HG03521 (cell line): ENCODE measurements around the gene SMYD3.

ENCODE experiments used
- ATAC-seq: cut with Tn5 transposase; IDR thresholded peaks from one replicate; pipeline ENCODE4 v1.9.1; 2021; ENCODE audit warnings: mild to moderate bottlenecking, moderate library complexity; ENCODE audit not compliant: unreplicated experiment

The SMYD3 gene

DNA sequence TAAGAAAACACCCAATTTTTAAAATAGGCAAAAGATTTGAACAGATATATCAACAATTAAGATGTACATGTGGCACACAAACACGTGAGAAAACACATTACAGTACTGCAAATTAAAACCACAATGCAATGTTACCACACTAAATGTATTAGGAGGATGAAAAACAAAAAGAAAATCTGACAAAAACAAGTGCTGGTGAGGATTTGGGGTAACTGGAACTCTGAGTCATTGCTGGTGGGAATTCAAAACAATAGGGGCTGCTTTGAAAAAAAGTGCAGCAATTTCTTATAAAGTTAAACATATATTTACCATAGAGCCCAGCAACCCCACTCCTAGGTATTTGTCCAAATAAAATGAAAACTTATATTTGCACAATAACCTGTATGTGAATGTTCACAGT, 614.1 kb downstream of the SMYD3 start:
- no peak for ATAC-seq

DNA sequence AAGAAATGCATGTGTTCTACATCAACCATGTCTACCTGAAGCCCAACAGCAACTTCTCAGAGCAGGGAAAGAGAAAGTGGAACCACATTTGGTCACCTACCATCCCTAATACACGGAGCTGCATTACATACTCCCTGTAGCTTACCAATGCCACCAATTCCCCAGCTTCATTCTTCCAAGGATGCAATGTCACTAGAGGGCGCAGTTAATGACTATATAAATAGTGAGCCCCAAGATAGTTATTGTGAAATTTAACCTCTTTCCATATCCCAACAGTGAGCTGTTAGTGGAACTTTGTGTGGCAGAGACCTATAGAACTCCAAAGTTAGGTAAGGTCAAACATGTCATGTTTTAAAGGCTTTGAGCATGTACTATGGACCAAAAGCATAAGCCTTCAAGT, 618.3 kb downstream of the SMYD3 start:
- no peak for ATAC-seq

DNA sequence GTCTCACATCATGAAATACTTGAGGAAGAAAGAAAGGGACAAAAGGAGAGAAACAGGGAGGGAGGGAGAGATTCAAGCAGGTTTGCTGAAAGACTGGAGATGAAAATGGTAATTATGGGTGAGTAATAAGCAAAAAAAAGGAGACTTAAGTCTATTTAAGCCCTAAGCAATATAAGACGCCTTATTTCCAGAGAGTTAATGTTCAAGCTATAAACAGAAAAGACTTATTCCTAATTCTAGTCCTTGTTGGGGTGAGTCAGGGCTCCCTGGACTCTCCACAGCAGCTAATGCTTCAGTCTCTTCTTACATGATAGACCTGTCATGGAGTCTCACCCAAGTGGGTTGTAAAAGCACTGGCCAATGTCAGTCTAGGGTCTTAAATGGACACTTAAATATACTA, 619.2 kb downstream of the SMYD3 start:
- no peak for ATAC-seq

DNA sequence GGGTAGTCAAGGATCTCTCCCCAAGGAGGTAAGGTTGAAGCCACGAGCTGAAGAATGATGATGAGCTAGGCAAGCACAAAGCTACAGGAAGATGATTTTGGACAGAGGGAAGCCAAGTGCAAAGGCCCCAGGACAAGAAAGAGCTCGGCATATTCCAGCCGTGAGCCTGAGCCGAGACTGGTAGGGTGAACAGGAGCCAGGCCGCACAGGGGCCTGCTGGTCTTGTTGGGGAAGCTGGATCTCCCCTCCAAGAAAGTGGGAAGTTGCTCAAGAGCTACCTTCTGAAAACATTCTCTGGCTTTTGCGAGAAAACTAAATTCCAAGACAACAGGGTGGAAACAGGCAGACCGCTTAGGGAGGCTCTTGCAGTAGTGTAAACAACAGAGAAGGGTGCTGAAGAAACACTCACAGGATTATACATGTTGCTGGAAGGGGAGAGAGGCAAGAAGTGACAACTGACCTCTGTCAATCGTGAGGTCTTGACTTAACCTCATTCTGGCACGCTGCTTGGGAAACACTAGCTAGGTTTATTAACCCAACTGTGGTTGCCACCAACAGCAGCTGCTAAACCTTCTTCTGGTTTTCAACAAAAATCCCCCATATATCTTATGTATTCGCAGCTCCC, 625.2 kb downstream of the SMYD3 start:
- ATAC-seq, result no peak

DNA sequence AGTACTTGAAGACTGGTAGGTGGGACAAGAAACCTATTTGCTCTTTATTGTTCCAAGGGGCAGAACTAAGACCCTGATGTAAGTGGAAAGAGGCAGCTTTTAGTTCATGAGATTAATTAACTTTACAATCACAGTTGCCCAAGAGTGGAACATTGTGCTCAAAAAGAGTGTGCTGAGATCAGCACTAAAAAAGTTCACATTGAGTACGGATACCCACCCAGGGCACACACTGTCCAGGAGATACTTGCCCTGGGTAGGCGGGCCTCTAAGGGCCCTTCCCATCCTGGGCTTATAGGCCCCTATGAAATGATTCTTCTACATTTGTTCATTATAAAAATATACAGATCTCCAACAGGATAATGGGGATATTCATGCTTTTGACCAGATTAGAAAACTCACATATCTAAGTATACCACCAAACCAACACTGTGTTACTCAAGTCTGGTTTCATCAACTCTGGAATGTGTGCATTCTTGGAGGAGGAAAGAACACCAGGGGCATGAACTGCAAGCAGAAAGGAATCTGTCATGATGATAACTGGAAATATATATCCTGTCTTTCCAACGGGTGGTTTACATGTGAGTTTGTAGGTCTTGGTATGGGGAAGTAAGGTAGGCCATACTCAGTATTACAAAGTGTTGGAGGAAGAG, 626.2 kb downstream of the SMYD3 start:
- no peak for ATAC-seq

DNA sequence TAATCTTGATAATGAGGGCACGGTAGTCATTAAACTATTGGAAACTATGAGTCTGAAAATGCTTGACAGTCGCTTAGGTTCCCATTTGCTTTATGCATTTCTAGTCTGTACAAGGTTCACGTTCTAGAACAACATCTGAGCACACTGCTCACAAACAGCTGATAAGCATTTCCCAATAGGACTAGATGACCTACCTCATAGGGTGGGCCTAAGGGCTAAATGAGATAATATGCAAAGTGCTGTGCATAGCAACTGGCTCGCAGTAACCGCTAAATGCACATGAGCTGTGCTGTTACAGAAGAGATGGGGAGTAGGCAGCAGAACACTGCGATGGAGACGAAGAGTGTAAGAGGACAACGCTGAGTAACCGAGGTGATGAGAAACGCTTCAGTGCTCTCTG, 628.0 kb downstream of the SMYD3 start:
- ATAC-seq, result no peak

DNA sequence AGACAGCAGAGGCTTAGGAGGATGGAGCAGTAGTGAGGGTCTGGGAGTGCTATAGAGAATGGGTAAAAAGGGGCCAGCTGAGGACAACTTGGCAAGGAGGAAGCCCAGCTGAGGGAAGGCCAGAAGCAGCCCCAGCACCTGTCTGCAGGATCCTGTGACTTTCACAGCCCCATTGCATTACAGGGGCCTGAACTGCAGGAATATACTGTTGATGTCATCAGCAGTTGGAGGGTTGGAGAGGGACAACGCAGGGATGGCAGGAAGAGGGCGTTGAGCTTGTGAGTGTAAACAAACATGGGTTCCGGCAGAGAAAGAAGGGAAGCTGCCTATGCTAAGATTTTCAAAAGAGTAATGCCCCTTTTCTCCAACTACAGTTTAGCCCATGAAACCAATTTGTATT, 628.5 kb downstream of the SMYD3 start:
- no peak for ATAC-seq

DNA sequence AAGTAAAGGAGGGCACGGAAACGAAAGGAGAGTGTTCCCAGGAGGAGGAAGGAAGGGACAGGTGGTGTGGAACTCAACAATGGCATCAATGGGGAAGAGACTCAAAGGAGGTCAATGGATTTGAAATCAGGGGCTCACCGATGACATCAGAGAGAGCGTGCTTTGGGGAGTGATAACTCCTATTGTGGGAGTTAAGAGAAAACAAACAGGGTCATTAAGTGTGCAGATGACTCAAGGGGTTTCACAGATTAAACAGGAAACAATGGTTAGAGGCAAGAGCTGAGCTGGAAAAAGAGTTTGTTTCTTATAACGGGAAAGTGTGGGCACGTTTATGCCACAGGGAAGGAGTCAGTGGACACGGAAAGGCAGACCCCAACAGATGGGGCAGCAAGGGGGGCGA, 629.1 kb downstream of the SMYD3 start:
- ATAC-seq, result no peak

DNA sequence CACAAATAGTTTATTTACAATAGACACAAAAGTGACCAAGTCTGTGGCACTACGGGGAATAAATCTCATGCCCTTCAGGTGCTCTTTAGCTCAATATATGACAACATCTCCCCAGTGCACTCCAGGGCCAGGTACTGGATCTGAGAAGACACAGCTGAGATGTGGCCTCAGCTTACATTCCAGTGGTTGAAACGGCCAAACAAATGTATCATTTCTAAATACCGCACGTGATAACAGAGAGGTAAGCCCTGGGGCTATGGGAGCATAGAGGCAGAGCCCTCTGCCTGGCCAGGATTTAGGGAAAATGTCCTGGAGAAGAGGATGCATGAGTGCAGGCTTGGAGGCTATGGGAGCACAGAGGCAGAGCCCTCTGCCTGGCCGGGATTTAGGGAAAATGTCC, 630.5 kb downstream of the SMYD3 start:
- no peak for ATAC-seq

DNA sequence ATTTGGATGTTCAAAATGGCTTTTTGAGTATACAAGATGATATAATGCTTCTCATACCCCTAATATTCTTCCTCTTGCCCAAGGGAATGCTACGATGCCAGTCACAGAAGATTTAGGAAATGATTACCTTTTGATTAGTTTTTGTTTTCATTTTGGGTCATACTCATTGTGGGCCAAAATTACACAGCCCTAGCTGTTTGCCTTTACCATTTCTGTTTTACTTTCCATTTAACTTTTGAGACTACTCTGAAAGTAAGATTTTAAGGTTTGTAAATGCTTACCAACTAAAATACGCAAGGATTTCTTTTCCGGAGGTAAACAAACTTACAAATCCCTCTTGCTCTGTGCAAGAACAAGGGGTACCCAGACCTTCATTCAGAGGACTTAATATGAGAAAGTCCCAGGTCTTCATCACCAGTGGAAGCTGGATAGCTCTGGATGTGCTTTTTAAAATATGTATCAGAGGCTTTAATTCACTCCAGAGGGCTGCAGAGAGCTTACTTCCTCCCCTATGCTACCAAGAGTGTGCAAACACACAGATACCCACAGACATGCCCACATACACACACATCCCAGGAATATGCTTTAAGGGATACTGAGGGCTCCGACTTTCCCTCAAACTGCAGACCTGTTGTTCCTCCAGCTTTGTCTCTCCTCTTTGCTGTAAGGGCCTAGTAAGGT, 631.4 kb downstream of the SMYD3 start:
- no peak for ATAC-seq

DNA sequence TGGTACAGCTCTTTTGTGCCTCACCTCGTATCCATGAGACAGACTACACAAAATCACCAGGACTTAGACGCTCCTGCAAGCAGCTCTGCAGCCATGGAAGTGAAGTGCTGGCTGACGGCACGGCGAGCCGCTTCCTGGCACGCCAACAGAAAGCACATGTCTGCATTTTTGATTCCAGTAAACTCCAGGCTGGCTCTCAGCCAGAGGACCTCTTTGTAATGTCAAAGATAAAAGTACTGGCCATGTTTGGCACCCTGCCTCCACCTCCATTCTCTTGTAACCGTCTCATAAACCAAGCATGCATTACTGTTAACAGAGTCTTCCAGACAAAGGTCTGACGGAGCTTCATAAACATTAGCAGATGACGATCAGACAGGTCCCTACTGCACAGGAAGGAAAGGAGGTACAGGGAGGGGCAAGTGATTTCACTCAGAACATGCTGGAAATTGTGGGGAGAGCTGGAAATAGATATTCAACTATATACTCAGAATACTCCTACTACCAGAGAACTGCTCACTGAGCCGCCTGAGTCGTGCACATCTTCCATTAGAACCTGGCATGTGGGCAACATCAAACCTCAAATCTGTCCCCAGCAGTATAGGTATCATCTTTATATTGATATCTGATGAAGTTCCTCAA, 632.0 kb downstream of the SMYD3 start:
- ATAC-seq, result no peak

DNA sequence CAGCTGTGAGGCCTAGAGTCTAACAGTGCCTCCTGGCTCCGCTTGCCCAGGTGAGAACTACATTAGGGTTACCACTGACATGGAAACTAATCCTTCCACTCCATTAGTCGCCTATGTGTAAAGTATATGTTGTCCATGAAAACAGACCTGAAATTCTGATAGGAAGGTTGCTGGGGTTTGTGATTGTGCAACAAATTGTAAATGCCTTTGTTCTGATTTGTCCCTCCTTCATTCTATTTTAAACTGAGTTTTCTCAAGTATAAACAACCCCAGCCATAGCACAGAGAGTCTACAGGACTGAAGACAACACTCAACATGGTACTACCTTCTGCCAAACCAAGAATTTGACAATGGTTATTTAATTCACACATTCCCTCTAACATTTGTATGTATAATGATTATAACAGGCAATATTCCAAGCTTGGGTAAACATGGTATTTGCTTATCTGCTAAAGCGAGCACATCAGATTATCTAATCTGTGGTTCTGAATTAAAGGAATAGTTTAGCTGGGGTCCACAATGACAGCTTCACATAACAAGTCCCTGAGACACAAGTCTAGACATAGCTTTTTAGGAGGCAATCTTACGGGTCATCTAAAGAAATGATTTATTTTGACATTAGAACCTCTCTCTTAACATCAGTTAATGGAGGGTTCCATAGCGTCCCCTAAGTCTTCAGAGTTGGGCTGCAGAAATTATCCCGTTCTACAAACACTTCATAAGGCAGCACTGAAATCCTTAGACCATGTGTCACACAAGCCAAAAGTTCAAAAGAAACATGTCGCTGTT, 633.0 kb downstream of the SMYD3 start:
- no peak for ATAC-seq

DNA sequence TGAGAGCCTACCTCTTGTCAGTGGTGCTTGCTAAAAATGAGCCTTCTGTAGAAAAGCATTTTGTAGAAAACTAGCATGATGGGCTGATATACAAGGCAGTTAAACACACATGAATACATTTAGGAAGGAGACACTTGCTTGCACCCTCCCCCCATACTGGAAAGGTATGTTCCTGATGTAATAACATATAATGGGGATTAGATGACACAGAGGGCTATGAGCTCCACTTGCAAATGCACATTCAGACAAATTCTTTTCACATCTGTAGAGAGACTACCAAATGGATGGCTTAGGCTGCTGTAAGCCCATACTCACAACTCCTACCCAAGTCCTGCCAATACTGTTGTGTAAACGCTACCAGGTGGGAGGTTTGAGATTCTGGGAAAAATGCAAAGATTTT, 634.0 kb downstream of the SMYD3 start:
- ATAC-seq, result no peak

DNA sequence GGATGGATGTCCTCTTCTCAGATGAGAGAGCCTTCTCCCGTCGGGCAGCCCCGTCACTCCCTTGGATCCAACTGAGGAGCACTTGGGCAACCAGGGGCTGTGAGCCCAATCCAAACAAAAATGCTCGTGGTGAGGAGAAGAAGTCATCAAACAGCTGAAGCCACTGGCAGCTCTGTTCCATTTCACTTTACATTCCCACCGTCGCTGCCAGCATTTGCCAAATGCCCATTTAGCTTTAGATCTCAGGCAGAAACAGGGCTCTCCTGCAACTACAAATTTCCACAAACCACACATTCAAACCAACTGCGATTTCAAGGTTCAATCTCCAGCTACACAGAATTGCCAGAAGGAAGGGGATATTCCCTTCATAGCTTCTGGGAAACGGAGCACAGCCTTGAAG, 634.6 kb downstream of the SMYD3 start:
- ATAC-seq, result no peak

DNA sequence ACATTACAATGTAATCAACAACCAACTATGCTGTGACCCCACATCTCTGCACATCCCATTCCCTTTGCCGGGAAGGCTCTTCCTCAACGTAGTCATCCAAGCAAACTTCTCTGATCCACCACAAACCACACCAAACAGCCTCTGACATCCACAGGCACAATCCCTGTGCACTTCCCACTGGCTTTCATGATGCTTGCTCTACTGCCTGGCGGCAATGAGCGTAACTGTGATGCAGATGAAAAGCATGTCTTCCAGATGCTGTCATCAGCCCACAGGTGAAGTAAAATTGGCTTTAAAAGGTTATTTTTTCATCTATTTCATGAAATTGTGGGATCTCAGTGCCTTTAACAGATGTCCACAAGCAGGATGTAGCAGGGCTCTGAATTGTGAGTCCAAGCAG, 635.2 kb downstream of the SMYD3 start:
- no peak for ATAC-seq

DNA sequence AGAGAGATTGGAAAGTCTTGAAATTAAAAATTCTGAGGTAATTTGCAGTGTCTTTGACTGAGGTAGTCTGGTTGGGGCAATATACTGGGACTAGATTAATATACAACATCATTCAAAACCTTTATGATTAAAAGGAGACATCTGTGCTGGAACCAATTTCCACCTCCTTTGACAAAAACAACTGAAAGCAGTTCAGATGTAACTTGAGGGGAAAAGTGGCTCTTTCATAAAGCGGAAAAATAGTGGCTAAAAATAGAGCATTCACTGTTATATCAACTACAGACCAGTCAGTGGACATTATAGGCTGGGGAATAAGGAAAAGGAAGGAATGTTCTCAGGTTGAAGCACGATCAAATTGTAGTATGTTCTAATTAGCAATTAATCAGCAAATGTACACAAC, 635.9 kb downstream of the SMYD3 start:
- ATAC-seq, result no peak

DNA sequence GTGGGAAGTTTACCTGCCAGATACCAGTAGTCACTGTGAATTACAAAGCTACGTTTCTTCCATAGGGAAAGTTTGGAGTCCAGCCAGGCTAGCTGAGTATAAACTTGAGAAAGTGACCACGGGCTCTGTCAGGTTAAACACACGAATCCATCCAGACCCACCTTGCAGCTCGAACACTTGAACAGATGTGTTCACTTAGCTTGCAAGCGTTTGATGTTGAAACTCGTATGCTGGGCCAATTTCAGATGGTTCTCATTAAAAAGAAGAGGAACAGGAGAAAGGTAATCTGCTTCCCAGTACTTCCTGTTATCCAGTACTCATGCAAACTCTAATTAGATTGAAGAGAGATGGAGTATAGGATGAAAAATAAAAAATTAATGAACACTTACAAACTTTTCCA, 636.4 kb downstream of the SMYD3 start:
- no peak for ATAC-seq

DNA sequence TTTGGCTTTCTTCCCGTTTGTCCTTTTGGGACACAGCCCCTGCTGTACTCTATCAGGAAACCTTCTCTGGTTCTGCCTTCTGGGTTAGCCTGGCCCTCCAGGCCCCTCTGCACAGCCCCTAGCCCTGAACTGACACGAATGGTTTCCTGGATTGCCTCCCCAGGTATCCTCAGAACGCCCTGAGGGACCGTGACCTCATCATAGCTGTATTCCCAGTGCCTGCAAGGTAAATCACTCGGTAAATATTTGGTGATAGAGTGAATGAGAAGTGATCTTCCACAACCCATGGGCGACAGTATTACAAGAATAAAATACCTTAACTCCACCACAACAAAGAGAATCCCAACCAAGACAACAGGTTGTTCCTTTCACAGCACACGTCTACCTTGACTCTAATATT, 637.2 kb downstream of the SMYD3 start:
- no peak for ATAC-seq

DNA sequence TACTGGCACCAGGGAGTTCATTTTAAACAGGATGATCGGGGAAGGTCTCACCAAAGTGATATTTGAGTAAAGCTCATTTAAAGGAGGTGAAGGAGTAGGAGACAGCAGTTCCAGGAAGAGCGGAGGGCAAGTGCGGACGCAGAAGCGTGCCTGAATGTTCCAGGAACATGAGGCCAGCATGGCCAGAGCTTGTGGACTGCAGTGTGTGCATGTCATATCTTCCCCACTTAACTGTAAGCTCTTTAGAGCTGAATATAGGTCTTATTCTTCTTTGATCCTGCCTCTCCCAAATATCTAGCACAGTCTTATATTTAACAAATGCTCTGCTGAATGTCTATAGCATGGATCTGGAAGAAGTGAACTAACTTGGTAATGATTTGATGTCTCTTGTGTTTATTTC, 639.3 kb downstream of the SMYD3 start:
- no peak for ATAC-seq

DNA sequence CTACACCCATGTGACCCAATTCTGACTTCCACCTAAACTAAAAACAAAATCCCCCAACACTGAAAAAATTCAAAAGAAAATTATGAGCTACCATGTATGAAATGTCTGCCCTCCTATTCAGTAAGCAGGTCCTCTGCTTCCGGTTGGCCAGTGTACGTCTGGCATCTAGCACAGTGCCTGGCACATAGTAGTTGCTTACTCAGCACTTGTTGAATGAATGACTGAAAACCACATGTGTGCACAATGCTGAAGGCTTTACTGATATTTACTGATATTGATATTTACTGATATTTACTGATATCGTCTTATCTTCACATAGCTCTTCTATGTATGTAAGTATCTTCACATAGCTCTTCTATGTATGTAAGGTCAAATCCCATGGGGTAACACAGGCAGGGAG, 642.2 kb downstream of the SMYD3 start:
- ATAC-seq, result no peak

DNA sequence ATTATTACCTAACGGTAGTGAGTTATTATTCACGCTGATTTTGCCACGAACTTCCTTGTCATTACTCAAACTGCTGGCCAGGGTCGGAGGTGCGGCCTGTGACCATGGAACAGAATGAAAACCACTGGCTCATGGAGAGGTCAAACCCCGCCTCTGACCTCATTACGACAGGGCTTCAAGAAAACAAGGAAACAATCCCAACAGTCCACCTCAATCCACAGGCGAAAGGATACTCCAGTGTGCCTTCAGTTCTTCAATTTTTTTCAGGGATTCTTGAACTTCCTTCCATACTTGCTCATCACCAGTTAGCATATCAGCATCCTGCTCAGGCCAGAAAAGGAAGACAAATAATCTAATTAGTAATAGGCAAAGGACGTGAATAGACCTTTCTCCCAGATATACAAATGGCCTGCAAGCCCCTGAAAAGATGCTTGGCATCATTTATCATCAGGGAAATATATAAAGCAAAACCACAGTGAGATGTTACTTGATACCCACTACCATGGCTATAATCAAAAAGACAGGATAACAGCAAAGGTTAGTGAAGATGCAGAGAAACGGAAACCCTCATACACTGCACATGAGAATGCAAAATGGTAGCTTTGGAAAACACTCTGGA, 643.4 kb downstream of the SMYD3 start:
- no peak for ATAC-seq
